Breast epithelium (tissue), 4 donors: ENCODE data around the gene PBXIP1. TPM values are rescaled to one million over a fixed set of nuclear protein-coding genes. Genes with fewer than 3 reads are reported as not detected.

Source experiments
- DNase-seq, 2 donors: peaks; one replicate each; pipeline ENCODE4 v3.0.0-alpha.2; 2019; ENCODE audit warnings: low spot score in 2 of 2
- H3K27ac ChIP-seq, 2 donors: fragments of 200-600 bp; sonication (generic) in 1 of 2; one replicate each; pipeline ENCODE4 v1.5.1; 2016 to 2019; ENCODE audit warnings: mild to moderate bottlenecking in 1 of 2
- H3K27me3 ChIP-seq, 2 donors: fragments of 200-600 bp; sonication (generic) in 1 of 2; one replicate each; pipeline versions ENCODE4 v1.5.1 to v1.6.0; 2017 to 2019; ENCODE audit warnings: control low read depth in 1 of 2, mild to moderate bottlenecking in 1 of 2
- H3K36me3 ChIP-seq: fragments of 200-600 bp; one replicate; pipeline ENCODE4 v1.5.1; 2019
- H3K4me1 ChIP-seq, 2 donors: fragments of 200-600 bp; sonication (generic); one replicate each; pipeline ENCODE4 v1.5.1; 2016 to 2019; ENCODE audit warnings: control low read depth in 1 of 2
- H3K4me3 ChIP-seq, 3 donors: fragments of 200-600 bp; sonication (generic); 1 replicate in 2 of 3; 2 replicates in 1 of 3; pipeline ENCODE4 v1.5.1; 2016 to 2019; ENCODE audit warnings: mild to moderate bottlenecking in 3 of 3, moderate library complexity in 2 of 3
- H3K9me3 ChIP-seq, 2 donors: fragments of 200-600 bp; sonication (generic) in 1 of 2; one replicate each; pipeline ENCODE4 v1.5.1; 2016 to 2019; ENCODE audit warnings: control low read depth in 1 of 2
- POLR2A ChIP-seq: fragments of 450-650 bp; IDR thresholded peaks from one replicate; pipeline ENCODE4 v1.6.1; 2016; ENCODE audit warnings: antibody characterized with exemption, mild to moderate bottlenecking, moderate library complexity
- POLR2AphosphoS5 ChIP-seq, 3 donors: sonication (generic); formaldehyde crosslinking; IDR thresholded peaks; one replicate each; pipeline ENCODE4 v1.6.1; 2017; ENCODE audit warnings: antibody characterized with exemption in 3 of 3
- intact Hi-C: fragments of 100-400 bp; cut with DNase I; formaldehyde crosslinking; loops from one replicate; pipeline ENCODE4 v1.15.1; 2023; ENCODE audit warnings: low total_unique reads
- total RNA-seq, 3 donors: library from RNA; depleted of rRNA; stranded (reverse); fragments of >200 nt; gene quantifications; one replicate each; pipeline ENCODE4 v1.1.0, GENCODE V29; 2016
- TF ChIP-seq, protein P1 (sequence below), 3 donors: fragments of 450-650 bp; IDR thresholded peaks; one replicate each; pipeline ENCODE4 v1.5.1; 2016 to 2017; ENCODE audit warnings: antibody characterized with exemption in 3 of 3, mild to moderate bottlenecking in 3 of 3, moderate library complexity in 3 of 3

PBXIP1 gene
- total RNA-seq, 3 donors from 2014 or later, result 79.3 to 156 (median 105) TPM

DNA sequence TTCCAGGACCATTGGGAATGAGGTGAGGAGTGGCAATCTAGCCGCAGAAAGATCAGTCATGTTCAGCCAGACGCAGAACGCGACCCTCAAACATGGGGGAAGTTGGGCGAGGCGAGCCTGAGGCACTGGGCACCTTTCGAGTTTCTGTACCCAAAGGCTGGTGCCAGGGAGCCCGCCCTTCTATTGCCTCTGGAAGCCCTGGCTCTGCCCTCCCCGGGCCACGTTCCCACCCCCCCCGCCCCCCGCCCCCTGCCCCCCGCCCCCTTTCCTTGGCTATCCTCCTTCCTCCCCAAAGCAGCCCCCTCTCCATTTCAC lies 44.5 kb upstream of the PBXIP1 start:
- DNase-seq, result no peak
- H3K4me1 ChIP-seq, result peaks cover 16 to 22% of the 10 kb centered on the region in 2 donors
- TF ChIP-seq, protein P1, sequence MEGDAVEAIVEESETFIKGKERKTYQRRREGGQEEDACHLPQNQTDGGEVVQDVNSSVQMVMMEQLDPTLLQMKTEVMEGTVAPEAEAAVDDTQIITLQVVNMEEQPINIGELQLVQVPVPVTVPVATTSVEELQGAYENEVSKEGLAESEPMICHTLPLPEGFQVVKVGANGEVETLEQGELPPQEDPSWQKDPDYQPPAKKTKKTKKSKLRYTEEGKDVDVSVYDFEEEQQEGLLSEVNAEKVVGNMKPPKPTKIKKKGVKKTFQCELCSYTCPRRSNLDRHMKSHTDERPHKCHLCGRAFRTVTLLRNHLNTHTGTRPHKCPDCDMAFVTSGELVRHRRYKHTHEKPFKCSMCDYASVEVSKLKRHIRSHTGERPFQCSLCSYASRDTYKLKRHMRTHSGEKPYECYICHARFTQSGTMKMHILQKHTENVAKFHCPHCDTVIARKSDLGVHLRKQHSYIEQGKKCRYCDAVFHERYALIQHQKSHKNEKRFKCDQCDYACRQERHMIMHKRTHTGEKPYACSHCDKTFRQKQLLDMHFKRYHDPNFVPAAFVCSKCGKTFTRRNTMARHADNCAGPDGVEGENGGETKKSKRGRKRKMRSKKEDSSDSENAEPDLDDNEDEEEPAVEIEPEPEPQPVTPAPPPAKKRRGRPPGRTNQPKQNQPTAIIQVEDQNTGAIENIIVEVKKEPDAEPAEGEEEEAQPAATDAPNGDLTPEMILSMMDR (IDR thresholded peaks at IDR 0.05), result no peak
- TF ChIP-seq POLR2A (no peak), POLR2AphosphoS5 (IDR thresholded peaks at IDR 0.05) (no peak)
- intact Hi-C loops, result no loop called here
- H3K36me3 ChIP-seq, result no peaks in the 10 kb centered on the region
- peak overlapping the region; percentile 98 to 99 for H3K27ac ChIP-seq
- H3K27me3 ChIP-seq, result no peaks in the 10 kb centered on the region
- H3K9me3 ChIP-seq, result no peaks in the 10 kb centered on the region
- peak overlapping the region; percentile 89 to 95 (median 89) for H3K4me3 ChIP-seq

DNA sequence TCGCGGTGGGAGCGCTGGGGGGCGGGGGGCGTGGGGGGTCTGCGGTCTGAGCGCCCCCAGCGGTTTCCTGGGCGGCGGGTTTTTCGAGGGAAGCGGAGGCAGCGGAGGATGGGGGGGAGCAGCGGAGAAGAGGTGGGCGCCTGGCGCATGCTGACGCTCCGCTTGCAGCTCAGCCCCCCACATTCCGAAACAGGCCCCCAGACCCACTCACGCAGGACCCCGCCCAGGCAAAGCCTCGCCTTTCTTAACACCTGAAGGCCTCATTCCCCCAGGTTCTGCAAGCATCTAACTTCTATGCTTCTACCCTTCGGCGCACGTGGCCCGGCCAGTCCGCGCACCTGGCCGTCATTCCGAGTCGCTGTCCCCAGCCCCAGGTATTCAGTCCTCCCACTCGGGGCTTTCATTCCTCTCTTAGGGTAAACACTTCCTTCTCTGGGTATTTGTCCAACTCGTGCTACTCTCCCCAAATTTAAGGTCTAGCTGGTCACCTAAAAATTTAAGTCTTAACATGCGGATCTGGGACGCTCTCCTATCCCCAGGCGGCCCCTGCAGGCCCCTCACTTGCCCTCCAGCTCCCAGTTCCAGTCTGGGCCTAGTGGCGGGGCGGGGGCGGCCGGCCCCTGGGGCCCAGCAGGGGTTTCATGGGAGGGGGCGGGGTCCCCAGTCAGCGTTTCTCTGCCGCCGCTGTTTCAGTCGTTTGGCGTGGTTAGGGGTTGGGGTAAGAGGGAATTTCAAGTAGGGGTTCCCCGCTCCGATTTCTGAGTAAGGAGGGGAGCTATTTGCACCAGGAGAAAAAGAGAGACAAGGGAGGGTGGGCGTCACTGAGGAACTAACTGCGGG lies 43.9 kb upstream of the PBXIP1 start:
- peaks cover 13 to 17% of the 10 kb centered on the region in 2 donors for H3K4me1 ChIP-seq
- peak in 1 of 2 donors; percentile 68 for DNase-seq
- TF ChIP-seq, protein P1 (IDR thresholded peaks at IDR 0.05), result no peak
- TF ChIP-seq POLR2AphosphoS5 (IDR thresholded peaks at IDR 0.05), result peak in 1 of 3 donors; percentile 6
- H3K36me3 ChIP-seq, result no peaks in the 10 kb centered on the region
- intact Hi-C loops, result loop anchor here (1.0 kb wide), 1 partner anchor 38 kb away; the partner anchor contains the start of gene PYGO2
- H3K27ac ChIP-seq, result peak overlapping the region; percentile 98 to 99
- no peaks in the 10 kb centered on the region for H3K27me3 ChIP-seq
- H3K9me3 ChIP-seq, result no peaks in the 10 kb centered on the region
- peak overlapping the region; percentile 89 to 95 (median 89) for H3K4me3 ChIP-seq

DNA sequence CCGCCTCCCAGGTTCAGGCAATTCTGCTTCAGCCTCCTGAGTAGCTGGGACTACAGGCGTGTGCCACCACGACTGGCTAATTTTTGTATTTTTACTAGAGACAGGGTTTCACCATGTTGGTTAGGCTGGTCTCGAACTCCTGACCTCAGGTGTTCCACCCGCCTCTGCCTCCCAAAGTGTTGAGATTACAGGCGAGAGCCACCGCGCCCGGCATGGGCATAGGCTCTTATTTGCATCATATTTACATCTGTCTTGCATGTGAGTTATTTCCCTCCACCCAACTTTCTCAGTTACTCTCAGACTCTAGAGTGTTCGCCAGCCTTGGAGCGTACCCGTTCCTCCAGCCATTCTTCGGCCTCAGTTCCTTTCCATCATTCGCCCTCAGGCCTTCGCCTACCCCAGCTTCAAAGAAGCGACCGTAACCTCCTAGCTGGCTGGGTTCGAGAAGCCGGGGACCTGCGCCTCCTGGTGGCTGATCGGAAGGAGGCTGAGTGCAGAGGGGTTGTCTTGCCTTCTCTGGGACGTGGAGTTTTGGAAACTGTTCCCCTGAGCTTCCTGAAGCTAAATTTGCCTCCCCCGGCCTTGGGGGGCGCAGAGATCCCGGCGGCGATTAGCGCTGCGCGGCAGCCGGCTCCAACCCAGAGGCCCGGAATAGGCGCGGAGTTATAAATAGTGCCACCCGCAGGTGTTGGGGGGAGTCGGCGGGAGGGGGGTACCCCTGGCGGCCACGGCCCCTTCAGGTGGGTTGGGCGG lies 43.1 kb upstream of the PBXIP1 start:
- no peaks in the 10 kb centered on the region for H3K9me3 ChIP-seq
- no peak for TF ChIP-seq POLR2A
- TF ChIP-seq, protein P1 (IDR thresholded peaks at IDR 0.05), result peak; percentile 68 to 81 (median 80)
- H3K27ac ChIP-seq, result peak overlapping the region; percentile 98 to 99
- no peaks in the 10 kb centered on the region for H3K36me3 ChIP-seq
- intact Hi-C loops, result loop anchor here (1.0 kb wide), 1 partner anchor 38 kb away; the partner anchor contains the start of gene PYGO2
- DNase-seq, result no peak
- H3K4me1 ChIP-seq, result peaks cover 9 to 10% of the 10 kb centered on the region in 2 donors
- H3K4me3 ChIP-seq, result peak overlapping the region; percentile 89 to 95 (median 89)
- no peaks in the 10 kb centered on the region for H3K27me3 ChIP-seq

DNA sequence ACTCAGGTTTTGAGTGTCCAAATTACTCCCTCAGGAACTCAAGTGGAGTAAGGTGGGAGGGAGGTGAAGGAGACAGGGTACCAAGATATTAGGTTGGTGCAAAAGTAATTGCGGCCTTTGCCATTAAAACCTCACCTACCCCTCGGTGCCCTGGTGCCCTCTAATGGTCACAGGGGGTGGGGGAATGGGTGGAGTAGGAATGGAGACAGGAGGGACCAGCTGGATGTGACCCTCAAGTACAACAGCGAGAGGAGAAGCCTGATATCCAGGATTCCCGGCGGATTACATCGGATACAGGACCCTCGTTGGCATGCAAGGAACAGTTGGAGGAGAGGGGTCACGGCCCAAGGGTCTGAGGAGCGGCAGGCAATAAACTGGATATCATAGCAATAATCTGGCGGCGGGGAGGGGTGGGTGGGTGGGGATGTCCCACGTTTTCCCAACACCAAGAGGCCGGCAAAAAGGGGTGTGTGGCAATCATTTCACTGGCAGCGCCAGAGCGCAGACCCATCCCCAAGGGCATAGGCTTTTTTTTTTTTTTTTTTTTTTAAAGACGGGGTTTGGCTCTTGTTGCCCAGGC lies 42.4 kb upstream of the PBXIP1 start:
- DNase-seq, result no peak
- no peak overlapping the region for H3K4me3 ChIP-seq
- no peaks in the 10 kb centered on the region for H3K36me3 ChIP-seq
- no peaks in the 10 kb centered on the region for H3K27me3 ChIP-seq
- peaks cover 9 to 10% of the 10 kb centered on the region in 2 donors for H3K4me1 ChIP-seq
- TF ChIP-seq, protein P1 (IDR thresholded peaks at IDR 0.05), result no peak
- no peak for TF ChIP-seq POLR2A
- TF ChIP-seq POLR2AphosphoS5 (IDR thresholded peaks at IDR 0.05), result no peak
- intact Hi-C loops, result no loop called here
- no peak overlapping the region for H3K27ac ChIP-seq
- H3K9me3 ChIP-seq, result no peaks in the 10 kb centered on the region
